ENCODE results near the gene RARA.

DNA sequence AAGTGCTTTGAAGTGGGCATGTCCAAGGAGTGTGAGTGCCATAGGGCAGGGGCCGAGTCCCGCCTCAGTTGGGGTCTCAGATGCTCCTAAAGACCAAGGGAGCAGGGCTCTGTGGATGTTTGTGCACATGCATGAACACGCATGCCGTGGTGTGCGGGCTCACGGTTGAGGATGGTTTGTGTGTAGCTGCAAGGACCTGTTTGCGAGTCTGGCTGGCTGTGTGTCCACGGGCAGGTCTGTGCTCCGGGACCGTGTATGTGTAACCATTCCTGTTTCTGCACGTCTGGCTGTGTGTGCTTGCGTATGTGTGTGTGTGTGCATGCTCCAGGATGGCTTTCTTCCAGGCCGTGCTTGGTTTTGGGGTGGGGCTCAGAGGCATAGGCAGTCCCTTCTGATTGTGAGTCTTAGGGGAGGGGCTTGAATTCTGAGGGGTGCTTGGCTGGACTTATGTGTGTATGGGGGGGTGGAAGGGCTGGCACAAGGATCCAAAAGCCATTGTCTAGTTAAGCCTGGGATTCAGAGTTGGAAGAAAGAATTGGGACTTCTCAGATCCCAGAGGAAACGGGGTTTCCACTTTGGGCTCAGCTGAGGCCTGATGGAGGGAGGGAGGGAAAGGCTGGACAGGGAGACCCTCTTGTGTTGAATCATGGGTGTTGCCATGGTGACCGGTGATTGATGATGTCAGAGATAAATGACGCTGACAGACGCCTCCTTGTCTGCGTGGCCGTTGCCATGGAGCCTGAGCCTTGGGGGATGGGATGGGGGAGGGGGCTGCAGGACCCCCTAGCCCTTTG is 41.1 kb downstream of the RARA start:
- TF ChIP-seq POLR2A (IDR thresholded peaks at IDR 0.05) (no peak), EP300 (IDR thresholded peaks at IDR 0.05) (no peak)
- TF ChIP-seq, protein P1, sequence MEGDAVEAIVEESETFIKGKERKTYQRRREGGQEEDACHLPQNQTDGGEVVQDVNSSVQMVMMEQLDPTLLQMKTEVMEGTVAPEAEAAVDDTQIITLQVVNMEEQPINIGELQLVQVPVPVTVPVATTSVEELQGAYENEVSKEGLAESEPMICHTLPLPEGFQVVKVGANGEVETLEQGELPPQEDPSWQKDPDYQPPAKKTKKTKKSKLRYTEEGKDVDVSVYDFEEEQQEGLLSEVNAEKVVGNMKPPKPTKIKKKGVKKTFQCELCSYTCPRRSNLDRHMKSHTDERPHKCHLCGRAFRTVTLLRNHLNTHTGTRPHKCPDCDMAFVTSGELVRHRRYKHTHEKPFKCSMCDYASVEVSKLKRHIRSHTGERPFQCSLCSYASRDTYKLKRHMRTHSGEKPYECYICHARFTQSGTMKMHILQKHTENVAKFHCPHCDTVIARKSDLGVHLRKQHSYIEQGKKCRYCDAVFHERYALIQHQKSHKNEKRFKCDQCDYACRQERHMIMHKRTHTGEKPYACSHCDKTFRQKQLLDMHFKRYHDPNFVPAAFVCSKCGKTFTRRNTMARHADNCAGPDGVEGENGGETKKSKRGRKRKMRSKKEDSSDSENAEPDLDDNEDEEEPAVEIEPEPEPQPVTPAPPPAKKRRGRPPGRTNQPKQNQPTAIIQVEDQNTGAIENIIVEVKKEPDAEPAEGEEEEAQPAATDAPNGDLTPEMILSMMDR (IDR thresholded peaks at IDR 0.05), result no peak

Measured in suprapubic skin (tissue), 3 donors.